Stimulated activated CD4-positive, alpha-beta T cell treated with anti-CD3 and anti-CD28 coated beads, TNF-alpha, amount 100 ng/mL, for 48 hours (primary cell): ENCODE measurements around the gene SMAP1.

ENCODE experiments used
- DNase-seq, 3 donors: peaks; one replicate each; pipeline ENCODE4 v3.0.0-alpha.2; 2020; ENCODE audit warnings: low read depth in 3 of 3

The SMAP1 gene

GRCh38 chr6:70684794-70685493 lies 17.3 kb downstream of the SMAP1 start:
- DNase-seq: no peak

- DNase-seq: no peak
These were observed 18.0 kb downstream of the SMAP1 start for GRCh38 chr6:70685494-70686180.

DNA sequence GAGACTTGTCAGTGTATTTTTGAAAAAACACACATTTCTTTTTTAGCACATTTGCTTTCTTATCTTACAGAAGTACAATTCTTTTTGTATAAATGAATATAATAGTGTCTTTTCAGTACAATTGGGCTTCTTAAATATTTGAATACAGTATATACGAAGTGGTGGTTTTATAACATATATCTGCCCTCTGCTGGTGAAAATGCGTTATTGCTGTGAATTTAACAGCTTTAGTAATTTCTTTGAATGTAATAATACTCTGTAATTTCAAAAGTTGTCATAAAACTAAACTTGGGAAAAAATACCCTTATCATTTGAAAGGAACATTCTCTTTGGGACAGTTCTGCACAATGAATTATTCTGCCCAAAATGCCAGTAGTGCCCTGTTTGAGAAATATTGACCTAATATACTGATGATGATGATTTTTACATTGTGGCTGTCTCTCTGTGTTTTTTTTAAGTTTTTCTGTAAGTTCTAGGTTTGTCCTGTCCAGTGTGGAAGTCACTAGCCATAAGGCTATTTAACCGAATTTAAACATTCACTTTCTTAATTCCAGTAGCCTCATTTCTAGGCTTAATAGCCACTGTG lies 19.0 kb downstream of the SMAP1 start:
- DNase-seq: no peak

DNA sequence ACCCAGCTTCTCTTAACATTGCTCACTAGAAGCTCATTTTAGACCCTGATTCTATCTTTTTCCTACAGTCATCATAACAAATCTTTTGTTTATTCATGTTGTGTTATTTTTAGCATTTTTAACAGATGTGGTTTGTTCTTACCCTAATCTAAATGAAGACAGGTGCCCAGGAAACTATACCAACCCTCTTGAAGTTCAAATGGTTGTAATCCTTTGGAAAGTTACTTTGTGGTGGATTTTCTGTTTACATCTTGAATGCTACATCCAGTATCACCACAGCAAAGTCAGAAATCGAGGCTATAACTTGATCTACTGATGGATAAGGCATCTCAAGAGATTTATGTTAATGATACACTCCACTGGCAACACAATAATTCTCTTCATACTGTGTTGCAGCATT lies 26.2 kb downstream of the SMAP1 start:
- DNase-seq: no peak

DNA sequence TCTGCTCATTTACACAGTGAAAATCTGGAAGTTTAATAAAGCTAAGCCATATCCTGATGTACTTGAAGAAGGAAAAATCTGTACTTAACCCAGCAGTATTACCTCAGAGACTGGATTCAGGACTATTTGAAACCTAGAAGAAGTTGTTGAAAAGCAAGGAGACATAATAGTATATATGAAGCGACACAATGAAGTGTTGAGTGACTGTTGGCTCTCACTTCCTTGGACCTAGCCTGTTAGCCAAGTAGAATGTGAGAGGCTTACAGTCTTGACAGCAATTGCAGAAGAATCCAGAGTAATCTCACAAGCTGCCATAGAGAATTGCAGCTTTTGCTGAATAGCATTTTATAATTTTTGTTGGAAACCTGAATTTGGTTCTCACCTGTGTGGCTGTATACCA lies 26.7 kb downstream of the SMAP1 start:
- no peak for DNase-seq

DNA sequence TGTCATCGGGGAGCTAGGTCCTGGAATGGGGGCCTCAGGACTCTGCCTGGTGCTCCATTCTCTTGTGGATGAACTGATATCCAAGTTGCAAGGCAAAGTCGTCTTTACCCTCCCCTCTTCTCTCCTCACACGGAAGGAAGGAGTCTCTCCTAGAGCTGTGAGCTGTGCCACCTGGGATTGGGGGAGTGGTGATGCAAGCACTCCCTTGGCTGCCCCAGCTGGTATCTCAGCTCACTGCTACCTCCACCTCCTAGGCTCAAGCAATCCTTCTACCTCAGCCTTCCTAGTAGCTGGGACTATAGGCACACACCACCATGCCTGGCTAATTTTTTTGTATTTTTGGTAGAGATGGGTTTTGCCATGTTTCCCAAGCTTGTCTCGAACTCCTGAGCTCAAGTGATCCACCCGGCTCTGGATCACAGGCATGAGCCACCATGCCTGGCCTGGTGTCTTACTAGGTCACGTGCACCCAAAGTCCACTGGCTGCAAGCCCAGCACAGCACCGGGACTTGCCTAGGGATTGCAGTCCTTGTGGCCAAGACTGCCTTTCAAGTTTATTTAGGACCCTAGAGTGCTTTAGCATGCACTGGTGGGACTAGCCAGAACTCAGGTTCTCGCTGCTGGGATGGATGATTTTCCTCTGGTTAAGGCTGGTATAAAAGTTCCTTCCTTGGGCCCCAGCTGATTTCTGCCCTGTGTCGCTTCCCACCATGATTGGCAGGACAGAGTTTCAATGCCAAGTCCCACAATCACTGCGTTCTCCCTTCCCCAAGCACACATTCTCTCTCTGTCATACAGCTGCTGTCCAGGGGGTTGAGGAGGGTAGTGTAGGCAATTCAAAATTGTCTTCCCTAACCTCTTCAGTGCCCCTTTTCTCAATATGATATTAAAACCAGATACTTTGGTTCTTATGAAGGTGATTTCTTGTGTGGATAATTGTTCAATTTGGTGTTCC lies 33.5 kb downstream of the SMAP1 start:
- DNase-seq: no peak

DNA sequence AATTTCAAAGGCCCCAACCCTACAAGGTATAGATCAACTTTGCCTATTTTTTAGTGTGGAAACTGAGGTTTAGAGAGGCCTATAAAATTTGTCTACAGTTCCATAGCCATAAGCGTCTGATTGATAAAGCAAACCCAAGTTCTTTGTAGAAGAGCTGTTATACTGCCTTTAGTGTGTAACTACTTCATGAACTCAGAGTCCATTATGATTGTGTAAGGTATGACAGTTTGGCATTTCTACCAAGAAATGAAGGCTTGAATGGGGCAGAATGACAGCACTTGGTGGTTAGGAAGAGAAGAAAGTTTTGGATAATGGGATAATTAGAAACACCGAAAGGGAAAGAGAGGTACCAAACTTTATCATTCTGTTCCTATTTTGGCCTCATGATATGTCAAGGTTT lies 38.1 kb downstream of the SMAP1 start:
- no peak for DNase-seq

DNA sequence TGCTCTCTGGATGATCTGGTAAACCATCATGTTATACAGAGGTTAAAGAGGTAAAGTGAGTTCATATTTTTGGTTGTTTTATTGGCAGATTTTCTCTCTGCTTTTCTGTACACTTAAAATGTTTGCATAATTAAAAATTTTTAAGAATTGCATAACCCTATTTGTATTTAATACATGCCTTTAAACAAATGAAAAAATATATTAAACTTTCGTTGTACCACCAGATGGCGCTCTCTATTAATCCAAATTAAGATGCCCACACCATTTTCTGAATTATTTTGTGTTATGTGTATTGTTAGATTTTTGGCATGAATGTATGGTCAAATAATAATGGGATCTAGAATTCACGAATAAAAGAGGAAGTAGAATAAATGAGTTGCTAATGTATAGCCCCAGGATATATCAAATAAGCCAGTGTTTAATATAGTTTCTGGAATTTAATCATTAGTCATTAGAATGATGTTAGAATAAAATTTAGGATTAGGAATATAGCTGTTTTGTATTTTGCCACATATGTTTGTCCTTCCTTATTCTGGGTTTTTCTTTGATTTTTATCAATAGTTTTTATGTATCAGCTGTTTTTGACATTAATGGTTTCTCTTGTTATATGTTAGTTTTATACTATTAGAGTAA lies 38.9 kb downstream of the SMAP1 start:
- no peak for DNase-seq

- no peak for DNase-seq
These were observed 40.2 kb downstream of the SMAP1 start for GRCh38 chr6:70707893-70708292.

- DNase-seq: no peak
These were observed 40.8 kb downstream of the SMAP1 start for GRCh38 chr6:70708448-70708847.

GRCh38 chr6:70709826-70710225 lies 42.1 kb downstream of the SMAP1 start:
- DNase-seq: no peak

DNA sequence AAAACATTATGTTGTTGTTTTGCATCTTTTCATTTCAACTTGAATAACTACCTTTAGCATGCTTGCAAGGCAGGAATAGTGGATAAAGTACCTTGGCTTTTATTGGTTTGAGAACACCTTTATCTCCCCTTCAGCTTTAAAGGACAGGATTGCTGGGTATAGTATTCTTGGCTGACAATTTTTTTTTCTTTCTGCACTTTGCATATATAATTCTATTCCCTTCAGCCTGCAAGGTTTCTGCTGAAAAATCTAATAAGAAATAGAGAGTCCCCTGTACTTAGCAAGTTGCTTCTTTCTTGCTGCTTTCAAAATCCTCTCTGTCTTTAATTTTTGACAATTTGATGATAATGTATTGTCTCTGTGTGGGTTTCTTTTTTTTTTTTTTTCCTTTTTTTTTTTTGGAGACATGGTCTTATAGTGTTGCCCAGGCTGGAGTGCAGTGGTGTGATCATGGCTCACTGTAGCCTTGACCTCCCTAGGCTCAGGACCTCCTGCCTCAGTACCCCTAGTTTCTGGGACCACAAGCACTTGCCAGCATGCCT lies 47.1 kb downstream of the SMAP1 start:
- DNase-seq: no peak

DNA sequence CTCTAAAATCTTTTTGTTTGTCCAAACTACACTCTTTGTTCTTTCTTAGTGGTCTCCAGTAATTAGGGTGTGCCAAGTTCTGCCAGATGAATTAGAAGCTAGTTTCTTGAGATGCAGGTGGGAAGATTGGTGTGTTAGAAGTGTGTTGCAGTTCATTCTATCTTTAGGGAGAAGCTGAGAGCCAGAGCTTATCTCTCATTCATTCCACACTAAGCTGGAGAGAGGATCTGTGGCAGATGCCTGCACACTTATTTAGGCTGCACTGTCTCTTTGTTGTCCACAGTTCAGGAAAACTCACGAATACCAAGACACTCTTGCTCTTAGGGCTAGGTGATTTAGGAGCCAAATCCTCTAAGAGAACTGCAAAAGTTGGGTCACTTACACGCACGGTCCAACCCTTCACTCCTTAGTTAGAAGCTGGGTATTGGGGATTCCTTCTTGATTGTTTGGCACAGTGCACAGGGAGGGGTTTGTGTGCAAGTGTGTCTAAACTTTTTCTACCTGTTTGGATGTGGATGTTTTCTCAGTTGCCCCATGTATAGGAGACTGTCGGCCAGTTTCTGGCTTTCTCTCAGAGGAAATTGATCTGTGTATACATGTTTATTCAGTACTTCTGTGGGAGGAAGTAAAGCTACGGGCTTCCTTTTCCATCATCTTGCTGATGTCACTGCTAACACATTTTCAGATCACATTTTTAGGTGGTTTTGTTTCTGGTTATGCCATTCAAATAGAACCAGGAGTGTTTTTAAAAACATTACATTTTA lies 49.5 kb downstream of the SMAP1 start:
- DNase-seq: no peak

DNA sequence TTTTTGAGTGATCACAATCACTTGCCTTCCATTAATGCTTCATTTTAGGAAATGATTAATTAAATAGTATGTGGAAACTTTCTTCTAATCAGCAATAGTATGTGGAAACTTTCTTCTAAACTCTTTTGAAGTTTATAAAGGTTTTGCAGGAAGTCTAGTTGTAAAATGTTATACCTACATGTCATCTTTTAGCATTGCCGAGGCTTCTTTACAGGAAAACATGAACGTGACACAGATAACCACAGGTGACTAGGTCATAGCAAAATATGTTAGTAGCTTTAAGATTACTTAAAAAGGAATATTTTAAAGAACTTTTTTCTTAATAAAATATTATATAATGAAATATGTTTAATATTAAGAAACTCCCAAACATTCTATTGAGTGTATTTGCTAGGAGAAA lies 56.8 kb downstream of the SMAP1 start:
- no peak for DNase-seq

DNA sequence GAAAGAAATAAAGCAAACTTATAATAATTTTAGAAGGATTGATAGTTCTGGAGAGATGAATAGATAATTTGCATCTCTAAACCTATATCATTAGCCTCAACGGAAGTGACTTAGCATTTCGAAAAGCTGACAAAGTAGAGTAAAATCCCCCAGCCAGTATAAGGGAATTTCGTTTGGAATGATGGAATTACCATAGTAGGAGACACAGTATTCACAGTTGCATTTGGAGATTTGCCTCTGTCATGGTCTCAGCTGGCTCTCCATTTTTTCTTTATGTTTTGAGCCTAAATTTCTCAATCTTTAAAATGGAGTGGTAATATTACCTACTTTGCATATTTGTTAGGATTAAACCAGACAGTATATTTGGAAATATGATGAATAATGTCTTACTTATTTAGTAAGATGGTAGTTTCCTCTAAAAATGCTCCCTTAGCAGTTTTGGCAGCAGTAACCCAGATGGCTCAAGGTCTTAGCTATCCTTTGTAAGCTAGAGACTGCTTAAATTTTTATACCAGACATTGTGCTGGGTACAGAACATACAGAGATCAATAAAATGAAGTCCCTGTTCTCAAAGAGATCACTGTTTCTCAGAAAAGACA lies 58.2 kb downstream of the SMAP1 start:
- no peak for DNase-seq

DNA sequence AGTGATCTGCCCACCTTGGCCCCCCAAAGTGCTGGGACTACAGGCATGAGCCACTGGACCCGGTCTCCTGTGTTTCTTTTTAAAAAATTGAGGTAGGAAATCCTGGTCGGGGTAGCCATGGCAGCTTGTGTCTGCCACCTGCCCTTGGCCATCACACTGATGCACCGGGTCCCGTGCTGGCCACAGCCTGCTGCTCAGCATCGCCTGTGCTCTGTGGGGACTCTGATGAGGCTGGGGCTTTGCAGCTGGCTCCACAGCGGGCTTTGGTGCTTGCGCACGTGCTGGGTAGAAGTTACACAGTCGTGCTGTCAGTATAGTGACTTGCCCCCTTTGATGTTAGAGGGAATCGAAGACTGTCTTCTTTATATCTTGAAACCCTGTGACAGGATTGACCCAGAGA lies 66.7 kb downstream of the SMAP1 start:
- no peak for DNase-seq

GRCh38 chr6:70734979-70735378 lies 67.3 kb downstream of the SMAP1 start:
- no peak for DNase-seq

GRCh38 chr6:70735513-70735912 lies 67.8 kb downstream of the SMAP1 start:
- no peak for DNase-seq

DNA sequence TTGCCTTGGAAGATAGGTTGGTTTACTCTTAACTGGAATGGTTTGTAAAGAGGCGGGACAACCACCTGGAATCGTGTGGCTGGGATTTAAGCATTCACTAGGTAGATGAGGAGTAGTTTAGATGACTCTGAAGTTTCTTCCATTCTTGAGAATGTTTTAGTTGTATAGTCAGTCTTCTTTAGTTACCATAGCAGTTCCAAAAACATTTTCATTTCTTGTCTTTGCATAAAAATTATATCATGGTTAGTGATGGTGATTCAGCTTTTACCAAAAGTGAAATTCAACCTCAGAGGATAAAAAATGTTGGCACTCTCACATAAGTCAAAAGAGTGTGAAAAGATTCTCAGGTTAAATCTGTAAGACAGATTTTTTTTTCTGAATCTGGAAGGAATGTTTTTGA lies 70.3 kb downstream of the SMAP1 start:
- DNase-seq: no peak

- no peak for DNase-seq
These were observed 71.9 kb downstream of the SMAP1 start for GRCh38 chr6:70739534-70739933.
